Activated CD4-positive, alpha-beta memory T cell treated with anti-CD3 and anti-CD28 coated beads, Interleukin-2, amount 10 ng/mL, durations not matched to agents 7 days and 5 days (primary cell): ENCODE measurements around the gene RAB3A. TPM values are rescaled to one million over a fixed set of nuclear protein-coding genes. Genes with fewer than 3 reads are reported as not detected.

Experiments used
- CTCF ChIA-PET: fragments of 350-600 bp; sonication (Branson Sonifier 250); formaldehyde crosslinking; loops from one replicate; lab custom pipeline; 2021; ENCODE audit warnings: antibody characterized with exemption, inconsistent platforms; lab: Charles Lee
- POLR2A ChIA-PET: fragments of 350-600 bp; sonication (Branson Sonifier 250); formaldehyde crosslinking; loops from one replicate; lab custom pipeline; 2021; ENCODE audit warnings: antibody characterized with exemption; lab: Charles Lee
- DNase-seq: peaks from one replicate; pipeline ENCODE4 v3.0.0-alpha.2; 2020
- H3K27ac Mint-ChIP-seq: one replicate; pipeline ENCODE4 v1.8.0; 2021; ENCODE audit warnings: mild to moderate bottlenecking, mixed read lengths
- H3K27me3 Mint-ChIP-seq: one replicate; pipeline ENCODE4 v1.8.0; 2021; ENCODE audit warnings: mixed read lengths
- H3K36me3 Mint-ChIP-seq: one replicate; pipeline ENCODE4 v1.8.0; 2021; ENCODE audit warnings: low read depth, mixed read lengths
- H3K4me1 Mint-ChIP-seq: one replicate; pipeline ENCODE4 v1.8.0; 2021; ENCODE audit warnings: mixed read lengths
- H3K4me3 Mint-ChIP-seq: one replicate; pipeline ENCODE4 v1.8.0; 2021; ENCODE audit warnings: mild to moderate bottlenecking, mixed read lengths
- H3K9me3 Mint-ChIP-seq: one replicate; pipeline ENCODE4 v1.8.0; 2021; ENCODE audit warnings: mixed read lengths
- total RNA-seq, 2 experiments: library from RNA; stranded (reverse); gene quantifications; one replicate each; pipeline ENCODE4 v1.2.3, GENCODE V29; 2021

Gene RAB3A
- total RNA-seq, 2 experiments from 2014 or later: 3.7 to 5.3 TPM

DNA sequence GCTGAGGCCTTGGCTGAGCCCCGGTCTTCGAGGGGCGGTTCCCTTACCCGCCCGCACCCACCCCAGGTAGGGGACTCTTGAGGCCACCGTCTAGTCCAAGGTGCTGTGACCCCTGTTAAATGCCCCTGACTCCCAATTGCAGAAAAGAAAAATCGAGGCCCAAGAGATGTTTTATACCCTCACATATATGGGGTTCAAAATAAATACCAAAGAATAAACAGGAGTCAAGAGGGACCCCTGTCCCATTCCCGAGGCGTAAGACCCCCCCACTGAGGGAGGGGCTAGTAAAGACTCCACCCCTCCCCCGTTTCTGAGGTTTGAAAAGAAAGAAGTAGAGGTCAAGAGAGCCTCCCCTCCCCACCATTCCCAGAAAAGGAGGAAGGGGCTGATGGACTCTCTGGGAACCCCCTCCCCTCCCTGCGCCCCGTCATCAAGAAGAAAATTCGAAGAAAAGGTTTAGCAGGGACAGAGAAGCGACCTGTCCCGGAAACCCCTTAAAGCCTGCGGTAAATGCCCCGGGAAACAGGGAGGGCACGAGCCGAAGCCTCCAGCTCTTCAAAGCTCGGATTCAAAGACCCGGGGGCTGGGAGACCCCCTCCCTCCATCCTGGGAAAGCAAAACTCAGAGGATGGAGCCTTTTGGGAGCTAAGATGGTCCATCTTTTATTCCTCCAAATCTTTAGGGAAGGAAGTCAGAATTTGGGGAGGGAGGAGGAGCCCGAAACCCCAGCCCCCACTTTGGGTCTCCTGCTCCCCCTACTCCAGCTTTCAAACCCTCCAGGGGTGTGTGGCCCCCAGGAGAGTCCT is 755 bp upstream of the RAB3A start:
- peaks cover 2% of the 10 kb centered on the region for H3K36me3 Mint-ChIP-seq
- no peaks in the 10 kb centered on the region for H3K9me3 Mint-ChIP-seq
- H3K27ac Mint-ChIP-seq: peak overlapping the region; percentile 90
- peaks cover 31% of the 10 kb centered on the region for H3K4me1 Mint-ChIP-seq
- H3K27me3 Mint-ChIP-seq: peaks cover 5% of the 10 kb centered on the region
- ChIA-PET CTCF (interaction anchor here (0.6 to 8.5 kb wide), 16 partner anchors 12 to 209 kb away, joined by 3 to 70 read pairs (median 4); partner anchors contain the start of genes LSM4 and MPV17L2), POLR2A (interaction anchor here (0.6 to 4.4 kb wide), 14 partner anchors 11 to 218 kb away, joined by 3 to 36 read pairs (median 4); partner anchors contain the start of genes JUND, LSM4, MPV17L2 and SSBP4)
- H3K4me3 Mint-ChIP-seq: peak overlapping the region; percentile 90
- DNase-seq: no peak

DNA sequence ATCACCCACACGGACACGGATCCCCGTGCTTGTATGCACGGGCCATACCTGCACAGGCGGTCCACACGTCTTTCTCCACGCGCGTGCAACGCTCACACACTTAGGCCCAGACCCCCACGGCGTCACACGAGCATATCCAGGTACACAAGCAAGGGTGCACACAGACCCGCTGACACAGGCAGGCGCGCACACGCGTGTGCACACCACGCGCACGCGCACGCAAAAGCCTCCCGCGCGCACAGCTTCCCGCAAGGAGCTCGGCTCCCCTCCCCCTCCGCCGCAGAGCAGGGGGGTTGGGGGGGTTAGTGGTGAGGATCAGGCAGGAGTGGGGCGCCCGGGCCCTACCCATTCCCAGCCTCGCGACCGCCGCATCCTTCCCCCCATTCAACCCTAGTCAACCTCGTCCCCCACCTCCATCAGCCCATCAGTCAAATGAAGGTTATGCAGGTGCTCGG is 407 bp downstream of the RAB3A start:
- peak overlapping the region; percentile 70 for H3K27ac Mint-ChIP-seq
- ChIA-PET CTCF (interaction anchor here (0.6 to 8.5 kb wide), 13 partner anchors 11 to 210 kb away, joined by 3 to 70 read pairs (median 4); partner anchors contain the start of genes LSM4 and MPV17L2), POLR2A (interaction anchor here (1.0 to 4.4 kb wide), 8 partner anchors 10 to 208 kb away, joined by 3 to 36 read pairs (median 9); partner anchors contain the start of genes JUND, LSM4 and MPV17L2)
- peaks cover 3% of the 10 kb centered on the region for H3K36me3 Mint-ChIP-seq
- H3K27me3 Mint-ChIP-seq: peaks cover 2% of the 10 kb centered on the region
- peak overlapping the region; percentile 90 for H3K4me3 Mint-ChIP-seq
- H3K4me1 Mint-ChIP-seq: peaks cover 31% of the 10 kb centered on the region
- peak; percentile 57 for DNase-seq
- no peaks in the 10 kb centered on the region for H3K9me3 Mint-ChIP-seq

DNA sequence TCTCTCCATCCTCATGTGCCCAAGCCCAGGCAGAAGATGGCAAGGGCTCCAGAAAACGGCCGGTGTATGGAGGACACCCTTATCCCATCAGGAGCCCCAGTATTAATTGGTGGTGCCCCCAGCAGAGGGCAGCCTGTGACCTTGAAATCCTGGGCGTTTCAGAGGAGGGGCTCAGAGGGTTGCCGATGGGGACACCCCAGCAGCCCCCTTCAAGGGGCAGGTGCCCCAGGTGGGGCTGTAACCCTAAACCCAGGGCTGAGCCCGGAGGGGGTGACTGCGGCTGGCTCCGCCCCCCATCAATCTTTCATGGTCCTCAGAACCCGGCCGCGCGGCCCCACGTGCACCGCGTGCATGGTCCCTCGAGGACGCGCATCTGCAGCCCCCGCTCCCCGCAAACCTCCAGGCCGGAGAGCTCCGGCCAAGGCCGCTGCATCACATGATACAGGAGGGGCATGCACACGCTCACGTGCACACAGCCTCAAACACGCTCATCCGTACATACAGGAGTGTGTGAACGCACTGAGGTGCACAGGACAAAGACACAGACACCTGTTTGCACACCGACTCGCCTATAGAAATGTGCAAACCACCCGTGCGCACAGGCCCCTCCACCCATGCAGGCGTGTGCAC is 949 bp downstream of the RAB3A start:
- H3K4me3 Mint-ChIP-seq: peak overlapping the region; percentile 90
- H3K9me3 Mint-ChIP-seq: no peaks in the 10 kb centered on the region
- ChIA-PET POLR2A (interaction anchor here (1.5 to 4.4 kb wide), 3 partner anchors 10 to 77 kb away, joined by 3 to 36 read pairs (median 32); partner anchors contain the start of genes JUND and MPV17L2), CTCF (interaction anchor here (0.6 to 8.5 kb wide), 7 partner anchors 10 to 126 kb away, joined by 3 to 70 read pairs (median 15); partner anchors contain the start of gene MPV17L2)
- peaks cover 31% of the 10 kb centered on the region for H3K4me1 Mint-ChIP-seq
- H3K27ac Mint-ChIP-seq: peak overlapping the region; percentile 70
- DNase-seq: peak; percentile 42
- peaks cover 7% of the 10 kb centered on the region for H3K36me3 Mint-ChIP-seq
- H3K27me3 Mint-ChIP-seq: peaks cover 1% of the 10 kb centered on the region

DNA sequence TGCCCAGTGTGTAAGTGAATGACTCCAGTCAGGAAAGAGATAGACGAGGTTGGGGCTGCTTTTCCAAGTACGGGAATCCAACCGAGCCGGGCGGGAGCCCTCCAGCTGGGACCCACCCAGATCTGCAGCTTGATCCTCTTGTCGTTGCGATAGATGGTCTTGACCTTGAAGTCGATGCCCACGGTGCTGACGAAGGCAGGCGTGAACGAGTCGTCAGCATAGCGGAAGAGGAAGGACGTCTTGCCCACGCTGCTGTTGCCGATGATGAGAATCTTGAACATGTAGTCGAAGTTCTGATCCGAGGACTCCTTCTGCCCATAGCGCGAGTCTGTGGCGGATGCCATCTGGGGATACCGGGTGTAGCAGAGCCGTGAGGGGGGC is 1.5 kb downstream of the RAB3A start:
- peaks cover 31% of the 10 kb centered on the region for H3K4me1 Mint-ChIP-seq
- peak overlapping the region; percentile 35 for H3K4me3 Mint-ChIP-seq
- H3K9me3 Mint-ChIP-seq: no peaks in the 10 kb centered on the region
- POLR2A ChIA-PET: interaction anchor here (1.3 to 4.4 kb wide), 3 partner anchors 9 to 78 kb away, joined by 3 to 36 read pairs (median 32); partner anchors contain the start of genes JUND and MPV17L2
- no peak overlapping the region for H3K27ac Mint-ChIP-seq
- DNase-seq: no peak
- CTCF ChIA-PET: interaction anchor here (1.0 to 8.5 kb wide), 3 partner anchors 9 to 51 kb away, joined by 3 to 70 read pairs (median 4); partner anchors contain the start of gene MPV17L2
- peaks cover 8% of the 10 kb centered on the region for H3K36me3 Mint-ChIP-seq
- peaks cover 1% of the 10 kb centered on the region for H3K27me3 Mint-ChIP-seq

DNA sequence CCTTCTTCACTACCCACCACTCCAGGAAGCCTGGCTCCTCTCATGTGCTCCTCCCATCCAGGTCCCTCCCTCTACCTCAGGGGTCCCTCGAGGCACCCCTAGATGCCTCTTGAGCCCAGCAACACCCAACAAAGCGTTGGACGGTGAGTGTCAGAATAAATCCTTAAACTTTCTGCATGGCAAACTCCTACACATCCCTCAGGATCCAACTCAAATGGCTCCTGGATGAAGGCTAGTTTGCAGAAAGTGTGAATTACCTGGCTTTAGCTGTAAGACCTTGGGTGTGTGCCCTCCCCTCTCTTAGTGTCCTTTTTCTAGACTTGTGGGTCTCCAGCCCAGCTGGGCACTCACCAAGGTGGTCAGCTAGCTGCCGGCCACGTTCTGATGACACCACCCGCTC is 5.5 kb downstream of the RAB3A start:
- POLR2A ChIA-PET: no interaction called here

DNA sequence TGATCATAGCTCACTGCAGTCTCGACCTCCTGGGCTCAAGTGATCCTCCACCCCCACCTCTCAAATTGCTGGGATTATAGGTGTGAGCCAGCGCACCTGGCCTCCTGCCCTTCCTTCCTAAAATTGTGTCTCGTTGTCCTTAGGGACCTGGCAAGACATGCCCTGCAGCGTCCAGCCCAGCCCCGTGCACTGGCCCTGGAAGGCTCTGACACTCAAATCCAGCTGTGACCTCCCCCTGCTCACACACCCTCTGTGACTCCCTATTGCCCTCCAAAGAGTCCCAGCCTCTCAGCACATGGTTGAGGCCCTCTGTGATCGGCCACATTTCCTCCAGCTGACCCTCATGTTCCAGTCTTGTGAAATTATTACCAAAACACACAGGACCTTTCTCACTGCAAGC is 5.9 kb downstream of the RAB3A start:
- POLR2A ChIA-PET: no interaction called here
- peaks cover 8% of the 10 kb centered on the region for H3K36me3 Mint-ChIP-seq
- H3K27me3 Mint-ChIP-seq: no peaks in the 10 kb centered on the region

More for the DNA sequence above, 5.5 kb downstream of the RAB3A start:
- H3K36me3 Mint-ChIP-seq: peaks cover 8% of the 10 kb centered on the region
- CTCF ChIA-PET: no interaction called here
- H3K4me1 Mint-ChIP-seq: peaks cover 27% of the 10 kb centered on the region
- no peaks in the 10 kb centered on the region for H3K27me3 Mint-ChIP-seq
- no peaks in the 10 kb centered on the region for H3K9me3 Mint-ChIP-seq
- no peak for DNase-seq
- no peak overlapping the region for H3K27ac Mint-ChIP-seq
- H3K4me3 Mint-ChIP-seq: no peak overlapping the region

DNA sequence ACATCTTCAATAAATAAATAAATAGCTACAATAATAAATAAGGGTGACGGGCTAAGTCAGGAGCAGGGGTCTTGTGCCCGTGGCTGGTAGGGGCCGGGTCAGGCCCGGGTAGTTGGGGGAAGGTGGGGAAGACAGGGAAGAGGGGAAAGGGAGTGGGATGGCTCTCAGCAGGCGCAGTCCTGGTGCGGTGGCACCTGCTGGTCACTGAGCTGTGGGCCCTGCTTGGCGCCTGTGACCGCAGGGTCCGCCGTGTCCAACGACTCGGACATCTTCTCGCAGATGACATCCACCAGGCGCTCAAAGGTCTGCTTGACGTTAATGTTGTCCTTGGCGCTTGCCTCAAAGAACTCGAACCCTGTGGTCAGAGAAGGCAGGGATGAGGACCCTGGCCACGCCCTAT is 6.5 kb downstream of the RAB3A start:
- no peaks in the 10 kb centered on the region for H3K27me3 Mint-ChIP-seq
- DNase-seq: no peak

More for the DNA sequence above, 5.9 kb downstream of the RAB3A start:
- DNase-seq: no peak
- H3K9me3 Mint-ChIP-seq: no peaks in the 10 kb centered on the region
- peaks cover 26% of the 10 kb centered on the region for H3K4me1 Mint-ChIP-seq
- H3K27ac Mint-ChIP-seq: no peak overlapping the region
- no peak overlapping the region for H3K4me3 Mint-ChIP-seq
- CTCF ChIA-PET: interaction anchor here (0.7 kb wide), 1 partner anchor 55 kb away, joined by 3 read pairs; no protein-coding TSS in a partner anchor

DNA sequence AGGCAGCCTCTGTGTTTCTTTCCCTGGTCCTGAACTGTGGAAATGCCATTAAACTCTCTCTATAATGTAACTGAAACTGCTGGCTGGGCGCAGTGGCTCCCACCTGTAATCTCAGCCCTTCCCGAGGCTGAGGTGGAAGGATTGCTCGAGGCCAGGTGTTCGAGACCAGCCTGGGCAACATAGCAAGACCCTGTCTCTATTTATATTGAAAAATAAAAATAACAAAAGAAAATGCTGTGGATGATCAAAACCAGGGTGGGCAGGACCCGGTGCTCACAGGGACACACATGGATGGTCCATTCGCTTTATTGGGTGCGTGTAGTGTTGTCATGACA is 7.4 kb downstream of the RAB3A start:
- Mint-ChIP-seq H3K27me3 (no peaks in the 10 kb centered on the region), H3K27ac (no peak overlapping the region), H3K36me3 (peaks cover 8% of the 10 kb centered on the region), H3K9me3 (no peaks in the 10 kb centered on the region), H3K4me3 (no peak overlapping the region), H3K4me1 (peaks cover 23% of the 10 kb centered on the region)
- CTCF ChIA-PET: no interaction called here
- POLR2A ChIA-PET: no interaction called here
- DNase-seq: no peak

More for the DNA sequence above, 6.5 kb downstream of the RAB3A start:
- POLR2A ChIA-PET: no interaction called here
- CTCF ChIA-PET: interaction anchor here (0.7 kb wide), 1 partner anchor 55 kb away, joined by 3 read pairs; no protein-coding TSS in a partner anchor
- H3K4me1 Mint-ChIP-seq: peaks cover 23% of the 10 kb centered on the region
- H3K27ac Mint-ChIP-seq: no peak overlapping the region
- H3K36me3 Mint-ChIP-seq: peaks cover 8% of the 10 kb centered on the region
- no peaks in the 10 kb centered on the region for H3K9me3 Mint-ChIP-seq
- no peak overlapping the region for H3K4me3 Mint-ChIP-seq

DNA sequence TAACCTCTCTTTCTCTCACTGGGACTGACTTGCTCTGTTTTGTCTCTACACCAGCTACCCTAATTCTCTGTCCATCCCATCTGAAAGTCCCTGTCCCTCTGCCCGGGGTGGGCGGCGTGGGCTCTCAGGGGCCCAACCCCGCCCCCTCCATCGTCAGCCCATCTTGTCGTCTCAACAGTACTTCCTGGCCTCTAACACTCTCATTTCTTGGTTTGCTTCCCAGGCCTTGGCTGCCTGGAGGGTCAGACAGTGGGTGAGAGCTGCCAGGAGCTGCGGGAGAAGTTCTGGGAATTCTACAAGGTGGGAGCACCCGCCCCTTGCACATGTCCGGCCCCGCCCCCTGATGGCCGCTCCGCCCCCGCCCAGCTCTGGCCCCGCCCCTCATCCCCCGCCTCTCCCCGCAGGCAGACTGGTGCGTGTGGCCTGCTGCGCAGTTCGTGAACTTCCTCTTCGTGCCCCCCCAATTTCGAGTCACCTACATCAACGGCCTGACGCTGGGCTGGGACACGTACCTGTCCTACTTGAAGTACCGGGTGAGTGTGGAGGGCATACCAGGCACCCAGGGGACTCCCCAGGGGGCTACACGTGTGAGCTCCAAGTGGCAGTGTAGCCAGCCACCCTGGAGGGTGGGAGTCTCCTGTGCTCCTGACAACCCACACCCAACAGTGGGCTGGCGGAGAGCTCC is 9.1 kb downstream of the RAB3A start:
- POLR2A ChIA-PET: interaction anchor here (0.6 to 3.7 kb wide), 3 partner anchors 10 to 170 kb away, joined by 3 to 32 read pairs (median 4); partner anchors contain the start of gene RAB3A
- CTCF ChIA-PET: interaction anchor here (0.6 to 3.2 kb wide), 4 partner anchors 10 to 164 kb away, joined by 3 to 21 read pairs (median 6); partner anchors contain the start of gene RAB3A
- peaks cover 23% of the 10 kb centered on the region for H3K4me1 Mint-ChIP-seq
- DNase-seq: peak; percentile 25
- H3K9me3 Mint-ChIP-seq: no peaks in the 10 kb centered on the region
- H3K4me3 Mint-ChIP-seq: peak overlapping the region; percentile 74
- H3K36me3 Mint-ChIP-seq: peaks cover 6% of the 10 kb centered on the region
- H3K27ac Mint-ChIP-seq: no peak overlapping the region
- H3K27me3 Mint-ChIP-seq: no peaks in the 10 kb centered on the region

DNA sequence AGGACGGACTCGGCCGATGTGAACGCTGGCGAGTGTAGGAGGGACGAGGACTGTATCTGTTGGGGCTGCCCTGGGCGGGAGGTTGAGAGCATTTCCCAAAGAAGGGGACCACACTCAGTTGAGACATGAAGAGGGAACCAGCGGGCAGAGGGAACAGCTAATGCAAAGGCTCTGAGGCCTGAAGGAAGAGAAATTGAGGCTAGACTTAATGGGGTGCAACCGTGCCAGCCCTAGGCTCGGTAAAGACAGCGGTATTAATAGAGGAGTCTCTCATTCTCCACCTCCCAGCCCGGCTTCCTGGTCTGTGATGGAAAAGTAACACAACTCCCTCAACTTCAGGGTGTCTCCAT is 9.7 kb downstream of the RAB3A start:
- Mint-ChIP-seq H3K36me3 (peaks cover 5% of the 10 kb centered on the region), H3K4me1 (peaks cover 23% of the 10 kb centered on the region), H3K27me3 (no peaks in the 10 kb centered on the region), H3K4me3 (peak overlapping the region; percentile 74), H3K9me3 (no peaks in the 10 kb centered on the region), H3K27ac (peak overlapping the region; percentile 85)
- CTCF ChIA-PET: interaction anchor here (1.6 to 3.2 kb wide), 3 partner anchors 8 to 26 kb away, joined by 4 to 21 read pairs (median 9); partner anchors contain the start of gene RAB3A
- no peak for DNase-seq
- POLR2A ChIA-PET: interaction anchor here (0.6 to 3.7 kb wide), 4 partner anchors 11 to 169 kb away, joined by 3 to 32 read pairs (median 4); partner anchors contain the start of gene RAB3A

DNA sequence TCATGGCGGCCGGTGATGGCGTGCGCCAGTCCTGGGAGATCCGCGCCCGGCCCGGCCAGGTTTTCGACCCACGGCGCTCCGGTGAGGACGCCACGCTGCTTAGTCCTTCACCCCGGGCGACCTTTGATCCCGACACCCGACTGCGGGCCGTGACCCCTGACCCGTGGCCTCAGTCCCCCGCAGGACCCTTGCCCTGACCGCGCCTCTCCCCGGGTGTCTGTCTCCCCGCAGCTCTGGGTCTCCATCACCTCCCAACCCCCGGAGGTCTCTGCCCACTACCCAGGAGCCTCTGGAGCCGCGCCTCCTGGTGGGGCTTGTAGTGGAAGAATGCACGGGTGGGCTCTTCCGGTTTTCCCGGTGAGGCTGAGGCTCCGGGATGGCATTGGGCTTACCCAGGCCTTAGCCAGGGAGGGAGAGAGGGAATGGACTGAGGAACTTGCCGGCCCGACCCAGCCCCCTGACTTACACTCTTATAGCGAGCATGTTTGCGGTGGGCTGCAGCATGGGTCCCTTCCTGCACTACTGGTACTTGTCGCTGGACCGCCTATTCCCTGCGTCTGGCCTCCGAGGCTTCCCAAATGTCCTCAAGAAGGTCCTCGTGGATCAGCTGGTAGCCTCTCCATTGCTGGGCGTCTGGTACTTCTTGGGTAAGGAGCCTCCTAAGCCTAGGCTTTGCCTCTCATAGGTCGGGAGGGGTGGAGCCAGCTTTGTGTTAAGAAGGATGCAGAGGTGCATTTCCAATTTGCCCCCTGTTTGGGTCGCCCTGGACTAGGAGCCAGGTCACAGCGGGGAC is 10.3 kb downstream of the RAB3A start:
- POLR2A ChIA-PET: interaction anchor here (0.6 to 3.7 kb wide), 11 partner anchors 11 to 350 kb away, joined by 3 to 32 read pairs (median 4); partner anchors contain the start of genes FKBP8, JUND, LSM4 and PIK3R2
- no peak for DNase-seq
- Mint-ChIP-seq H3K27me3 (no peaks in the 10 kb centered on the region), H3K4me3 (peak overlapping the region; percentile 74), H3K4me1 (peaks cover 23% of the 10 kb centered on the region), H3K27ac (peak overlapping the region; percentile 85), H3K9me3 (no peaks in the 10 kb centered on the region), H3K36me3 (peaks cover 5% of the 10 kb centered on the region)
- CTCF ChIA-PET: interaction anchor here (0.9 to 3.2 kb wide), 16 partner anchors 8 to 213 kb away, joined by 3 to 21 read pairs (median 4); partner anchors contain the start of genes IFI30, JUND, LSM4 and RAB3A
